Measurements from ENCODE around the gene CRACR2B. TPM values are rescaled to one million over a fixed set of nuclear protein-coding genes. Genes with fewer than 3 reads are reported as not detected.

CRACR2B gene
- total RNA-seq, 1 experiment from 2014 or later, result 11.8 TPM

DNA sequence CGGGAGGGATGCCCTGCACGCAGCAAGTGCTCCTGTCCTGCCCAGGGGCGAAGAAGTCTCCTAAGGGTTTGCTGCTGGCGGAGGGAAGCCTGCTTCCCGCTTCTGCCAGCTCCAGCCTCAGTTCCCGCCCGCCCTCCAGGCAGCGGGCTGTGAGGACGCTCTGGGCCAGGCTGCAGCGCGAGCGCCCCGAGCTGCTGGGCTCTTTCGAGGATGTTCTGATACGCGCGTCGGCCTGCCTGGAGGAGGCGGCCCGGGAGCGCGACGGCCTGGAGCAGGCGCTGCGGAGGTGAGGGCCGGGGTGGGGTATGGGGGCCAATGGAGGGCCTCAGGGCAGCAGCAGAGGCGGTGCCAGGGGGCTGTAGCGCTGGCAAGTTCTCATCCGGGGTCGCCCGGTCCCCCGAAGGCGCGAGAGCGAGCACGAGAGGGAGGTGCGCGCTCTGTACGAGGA lies 2.2 kb downstream of the CRACR2B start:
- Histone ChIP-seq H2AFZ (ENCODE audit: low read depth, low read length, poor library complexity, severe bottlenecking) (no peak overlapping the region), H3K9ac (ENCODE audit: low read length) (no peak overlapping the region), H4K20me1 (ENCODE audit: insufficient read depth) (peaks cover 6% of the 10 kb centered on the region; the same call in 1 of the 2 replicates), H3K4me1 (ENCODE audit: control insufficient read depth in 1 of 2, insufficient read depth in 2 of 2, low read length in 2 of 2) (peaks cover 36 to 63% of the 10 kb centered on the region in 2 experiments), H3K27ac (ENCODE audit: low read depth, low read length) (no peak overlapping the region; the same call in 1 of the 2 replicates), H3K79me2 (ENCODE audit: insufficient read depth, low read length) (peaks cover 28% of the 10 kb centered on the region), H3K9me3 (ENCODE audit: control insufficient read depth in 1 of 2, insufficient read depth in 1 of 2, low read depth in 1 of 2, low read length in 2 of 2) (no peaks in the 10 kb centered on the region), H3K27me3 (ENCODE audit: insufficient read depth, low read length) (no peaks in the 10 kb centered on the region), H3K9me2 (ENCODE audit: insufficient read depth) (no peaks in the 10 kb centered on the region), H3K4me2 (ENCODE audit: low read length) (no peak overlapping the region), H3K36me3 (ENCODE audit: control insufficient read depth in 1 of 2, insufficient read depth in 2 of 2, low read length in 2 of 2) (no peaks in the 10 kb centered on the region), H3K4me3 (replicated peaks in 1 of 2; ENCODE audit: low read depth in 1 of 2, low read length in 2 of 2) (no peak overlapping the region)
- POLR2A ChIA-PET, result no interaction called here
- CTCF ChIA-PET, result no interaction called here
- ATAC-seq (no peak), DNase-seq (ENCODE audit: low read depth, low spot score) (no peak)
- intact Hi-C loops (cut with micrococcal nuclease), result no loop called here
- RAD21 ChIA-PET (ENCODE audit: low non-redundant PET in 1 of 2, low total read pairs in 2 of 2, uncharacterized antibody in 2 of 2, unreplicated experiment in 2 of 2), result no interaction called here
- TF ChIP-seq SIN3A (IDR thresholded peaks at IDR 0.05; ENCODE audit: low read depth), result no peak
- no peak for TF ChIP-seq EGR1 (IDR thresholded peaks at IDR 0.05; ENCODE audit: low read depth)
- TF ChIP-seq, protein P1, sequence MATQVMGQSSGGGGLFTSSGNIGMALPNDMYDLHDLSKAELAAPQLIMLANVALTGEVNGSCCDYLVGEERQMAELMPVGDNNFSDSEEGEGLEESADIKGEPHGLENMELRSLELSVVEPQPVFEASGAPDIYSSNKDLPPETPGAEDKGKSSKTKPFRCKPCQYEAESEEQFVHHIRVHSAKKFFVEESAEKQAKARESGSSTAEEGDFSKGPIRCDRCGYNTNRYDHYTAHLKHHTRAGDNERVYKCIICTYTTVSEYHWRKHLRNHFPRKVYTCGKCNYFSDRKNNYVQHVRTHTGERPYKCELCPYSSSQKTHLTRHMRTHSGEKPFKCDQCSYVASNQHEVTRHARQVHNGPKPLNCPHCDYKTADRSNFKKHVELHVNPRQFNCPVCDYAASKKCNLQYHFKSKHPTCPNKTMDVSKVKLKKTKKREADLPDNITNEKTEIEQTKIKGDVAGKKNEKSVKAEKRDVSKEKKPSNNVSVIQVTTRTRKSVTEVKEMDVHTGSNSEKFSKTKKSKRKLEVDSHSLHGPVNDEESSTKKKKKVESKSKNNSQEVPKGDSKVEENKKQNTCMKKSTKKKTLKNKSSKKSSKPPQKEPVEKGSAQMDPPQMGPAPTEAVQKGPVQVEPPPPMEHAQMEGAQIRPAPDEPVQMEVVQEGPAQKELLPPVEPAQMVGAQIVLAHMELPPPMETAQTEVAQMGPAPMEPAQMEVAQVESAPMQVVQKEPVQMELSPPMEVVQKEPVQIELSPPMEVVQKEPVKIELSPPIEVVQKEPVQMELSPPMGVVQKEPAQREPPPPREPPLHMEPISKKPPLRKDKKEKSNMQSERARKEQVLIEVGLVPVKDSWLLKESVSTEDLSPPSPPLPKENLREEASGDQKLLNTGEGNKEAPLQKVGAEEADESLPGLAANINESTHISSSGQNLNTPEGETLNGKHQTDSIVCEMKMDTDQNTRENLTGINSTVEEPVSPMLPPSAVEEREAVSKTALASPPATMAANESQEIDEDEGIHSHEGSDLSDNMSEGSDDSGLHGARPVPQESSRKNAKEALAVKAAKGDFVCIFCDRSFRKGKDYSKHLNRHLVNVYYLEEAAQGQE (IDR thresholded peaks at IDR 0.05; ENCODE audit: low read depth), result no peak
- no peak for TF ChIP-seq EZH2 (IDR thresholded peaks at IDR 0.05)
- no peak for TF ChIP-seq FOSL1 (IDR thresholded peaks at IDR 0.05; ENCODE audit: low read depth)
- TF ChIP-seq, protein P2, sequence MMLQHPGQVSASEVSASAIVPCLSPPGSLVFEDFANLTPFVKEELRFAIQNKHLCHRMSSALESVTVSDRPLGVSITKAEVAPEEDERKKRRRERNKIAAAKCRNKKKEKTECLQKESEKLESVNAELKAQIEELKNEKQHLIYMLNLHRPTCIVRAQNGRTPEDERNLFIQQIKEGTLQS (IDR thresholded peaks at IDR 0.05), result no peak
- TF ChIP-seq POLR2AphosphoS5 (IDR thresholded peaks at IDR 0.05; ENCODE audit: low read depth, low read length), result no peak
- TF ChIP-seq, protein P3, sequence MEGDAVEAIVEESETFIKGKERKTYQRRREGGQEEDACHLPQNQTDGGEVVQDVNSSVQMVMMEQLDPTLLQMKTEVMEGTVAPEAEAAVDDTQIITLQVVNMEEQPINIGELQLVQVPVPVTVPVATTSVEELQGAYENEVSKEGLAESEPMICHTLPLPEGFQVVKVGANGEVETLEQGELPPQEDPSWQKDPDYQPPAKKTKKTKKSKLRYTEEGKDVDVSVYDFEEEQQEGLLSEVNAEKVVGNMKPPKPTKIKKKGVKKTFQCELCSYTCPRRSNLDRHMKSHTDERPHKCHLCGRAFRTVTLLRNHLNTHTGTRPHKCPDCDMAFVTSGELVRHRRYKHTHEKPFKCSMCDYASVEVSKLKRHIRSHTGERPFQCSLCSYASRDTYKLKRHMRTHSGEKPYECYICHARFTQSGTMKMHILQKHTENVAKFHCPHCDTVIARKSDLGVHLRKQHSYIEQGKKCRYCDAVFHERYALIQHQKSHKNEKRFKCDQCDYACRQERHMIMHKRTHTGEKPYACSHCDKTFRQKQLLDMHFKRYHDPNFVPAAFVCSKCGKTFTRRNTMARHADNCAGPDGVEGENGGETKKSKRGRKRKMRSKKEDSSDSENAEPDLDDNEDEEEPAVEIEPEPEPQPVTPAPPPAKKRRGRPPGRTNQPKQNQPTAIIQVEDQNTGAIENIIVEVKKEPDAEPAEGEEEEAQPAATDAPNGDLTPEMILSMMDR (IDR thresholded peaks at IDR 0.05 in 2 of 3, conservative IDR thresholded peaks at IDR 0.05 in 1 of 3; ENCODE audit: borderline replicate concordance in 1 of 3, insufficient read depth in 1 of 3, low read depth in 2 of 3, low read length in 2 of 3), result no peak
- TF ChIP-seq YY1 (IDR thresholded peaks at IDR 0.05; ENCODE audit: extremely low read depth, insufficient replicate concordance, low read depth, low read length), result no peak
- no peak for TF ChIP-seq SP1 (IDR thresholded peaks at IDR 0.05; ENCODE audit: low read depth)
- no peak for TF ChIP-seq TCF7L2 (IDR thresholded peaks at IDR 0.05; ENCODE audit: borderline replicate concordance, extremely low read depth, insufficient read depth, insufficient read length)
- TF ChIP-seq ELF1 (IDR thresholded peaks at IDR 0.05; ENCODE audit: borderline replicate concordance, low read depth), result no peak
- no peak for TF ChIP-seq SRF (IDR thresholded peaks at IDR 0.05; ENCODE audit: low read depth)
- no peak for TF ChIP-seq POLR2A (IDR thresholded peaks at IDR 0.05; ENCODE audit: borderline replicate concordance, extremely low read depth, insufficient read depth, insufficient read length)
- no peak for TF ChIP-seq CBX3 (IDR thresholded peaks at IDR 0.05; ENCODE audit: low read depth)
- no peak for TF ChIP-seq ZNF274 (IDR thresholded peaks at IDR 0.05; ENCODE audit: low read depth, low read length)
- TF ChIP-seq JUND (IDR thresholded peaks at IDR 0.05), result no peak
- TF ChIP-seq, protein P4, sequence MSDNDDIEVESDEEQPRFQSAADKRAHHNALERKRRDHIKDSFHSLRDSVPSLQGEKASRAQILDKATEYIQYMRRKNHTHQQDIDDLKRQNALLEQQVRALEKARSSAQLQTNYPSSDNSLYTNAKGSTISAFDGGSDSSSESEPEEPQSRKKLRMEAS (IDR thresholded peaks at IDR 0.05), result no peak
- no TSS peak for BruUV-seq (replicated peaks)

Data from HCT116 (cell line).